Measurements from ENCODE around the gene AZU1.

AZU1 gene

GRCh38 chr19:823565-824121 lies 4.0 kb upstream of the AZU1 start:
- H3K27me3 ChIP-seq (ENCODE audit: insufficient read depth, low read length, poor library complexity, severe bottlenecking): no peaks in the 10 kb centered on the region
- TF ChIP-seq EZH2phosphoT487 (IDR thresholded peaks at IDR 0.05; ENCODE audit: borderline replicate concordance): no peak
- no peak for TF ChIP-seq CTCF (conservative IDR thresholded peaks at IDR 0.05; ENCODE audit: low read length)
- H3K4me1 ChIP-seq (ENCODE audit: insufficient read depth, low read length, poor library complexity, severe bottlenecking): no peaks in the 10 kb centered on the region
- no peak overlapping the region for H3K9ac ChIP-seq (ENCODE audit: low read depth, low read length, poor library complexity, severe bottlenecking)
- H3K9me2 ChIP-seq (replicated peaks; ENCODE audit: low read depth, low read length): no peaks in the 10 kb centered on the region
- no peak overlapping the region for H2AFZ ChIP-seq (ENCODE audit: low read length)
- H3K4me3 ChIP-seq (ENCODE audit: low read length, poor library complexity, severe bottlenecking): no peak overlapping the region
- H4K20me1 ChIP-seq (ENCODE audit: insufficient read depth, low read length, poor library complexity, severe bottlenecking): no peaks in the 10 kb centered on the region
- no peaks in the 10 kb centered on the region for H3K79me2 ChIP-seq (ENCODE audit: insufficient read depth, low read length)
- no peak overlapping the region for H3K4me2 ChIP-seq (ENCODE audit: low read depth, low read length, poor library complexity, severe bottlenecking)
- no peaks in the 10 kb centered on the region for H3F3A ChIP-seq (ENCODE audit: low read depth)
- no peaks in the 10 kb centered on the region for H3K36me3 ChIP-seq (ENCODE audit: insufficient read depth, low read length)
- no peaks in the 10 kb centered on the region for H3K9me3 ChIP-seq (ENCODE audit: insufficient read depth, low read depth, low read length)

- Histone ChIP-seq H3K4me3 (ENCODE audit: low read length, poor library complexity, severe bottlenecking) (no peak overlapping the region), H3K36me3 (ENCODE audit: insufficient read depth, low read length) (no peaks in the 10 kb centered on the region), H3K4me2 (ENCODE audit: low read depth, low read length, poor library complexity, severe bottlenecking) (no peak overlapping the region), H4K20me1 (ENCODE audit: insufficient read depth, low read length, poor library complexity, severe bottlenecking) (no peaks in the 10 kb centered on the region), H3K4me1 (ENCODE audit: insufficient read depth, low read length, poor library complexity, severe bottlenecking) (no peaks in the 10 kb centered on the region), H3K9ac (ENCODE audit: low read depth, low read length, poor library complexity, severe bottlenecking) (no peak overlapping the region), H2AFZ (ENCODE audit: low read length) (no peak overlapping the region), H3K9me3 (ENCODE audit: insufficient read depth, low read depth, low read length) (no peaks in the 10 kb centered on the region), H3K9me2 (replicated peaks; ENCODE audit: low read depth, low read length) (no peaks in the 10 kb centered on the region), H3K79me2 (ENCODE audit: insufficient read depth, low read length) (no peaks in the 10 kb centered on the region), H3K27me3 (ENCODE audit: insufficient read depth, low read length, poor library complexity, severe bottlenecking) (no peaks in the 10 kb centered on the region), H3F3A (ENCODE audit: low read depth) (no peaks in the 10 kb centered on the region)
- no peak for TF ChIP-seq EZH2phosphoT487 (IDR thresholded peaks at IDR 0.05; ENCODE audit: borderline replicate concordance)
- no peak for TF ChIP-seq CTCF (conservative IDR thresholded peaks at IDR 0.05; ENCODE audit: low read length)
Observed at GRCh38 chr19:824885-825284, 2.8 kb upstream of the AZU1 start.

GRCh38 chr19:825897-826644 lies 1.6 kb upstream of the AZU1 start:
- Histone ChIP-seq H3K4me2 (ENCODE audit: low read depth, low read length, poor library complexity, severe bottlenecking) (no peak overlapping the region), H3F3A (ENCODE audit: low read depth) (no peaks in the 10 kb centered on the region), H3K4me3 (ENCODE audit: low read length, poor library complexity, severe bottlenecking) (no peak overlapping the region), H2AFZ (ENCODE audit: low read length) (no peak overlapping the region), H3K9ac (ENCODE audit: low read depth, low read length, poor library complexity, severe bottlenecking) (no peak overlapping the region), H4K20me1 (ENCODE audit: insufficient read depth, low read length, poor library complexity, severe bottlenecking) (no peaks in the 10 kb centered on the region), H3K9me3 (ENCODE audit: insufficient read depth, low read depth, low read length) (no peaks in the 10 kb centered on the region), H3K79me2 (ENCODE audit: insufficient read depth, low read length) (no peaks in the 10 kb centered on the region), H3K36me3 (ENCODE audit: insufficient read depth, low read length) (no peaks in the 10 kb centered on the region), H3K27me3 (ENCODE audit: insufficient read depth, low read length, poor library complexity, severe bottlenecking) (no peaks in the 10 kb centered on the region), H3K4me1 (ENCODE audit: insufficient read depth, low read length, poor library complexity, severe bottlenecking) (no peaks in the 10 kb centered on the region), H3K9me2 (replicated peaks; ENCODE audit: low read depth, low read length) (no peaks in the 10 kb centered on the region)
- no peak for TF ChIP-seq CTCF (conservative IDR thresholded peaks at IDR 0.05; ENCODE audit: low read length)

Data from Loucy (cell line).